Activated B cell treated with CpG ODN at 0.5 μM for 24 hours (primary cell): ENCODE results near the gene ID1. TPM values are rescaled to one million over a fixed set of nuclear protein-coding genes. Genes with fewer than 3 reads are reported as not detected.
A peak's percentile ranks its signal among the peaks of the same experiment; 100 is the strongest.

ENCODE experiments used
- ATAC-seq: fragments of 200-7000 bp; cut with Tn5 transposase; one replicate; pipeline ENCODE4 v1.10.0; 2021; ENCODE audit warnings: low read depth, mild to moderate bottlenecking, moderate library complexity
- CTCF ChIA-PET: fragments of 350-600 bp; sonication (Branson Sonifier 250); formaldehyde crosslinking; loops from one replicate; lab custom pipeline; 2021; ENCODE audit warnings: antibody characterized with exemption; lab: Charles Lee
- POLR2A ChIA-PET: fragments of 350-600 bp; sonication (Branson Sonifier 250); formaldehyde crosslinking; loops from one replicate; lab custom pipeline; 2021; ENCODE audit warnings: antibody characterized with exemption; lab: Charles Lee
- DNase-seq: peaks from one replicate; pipeline ENCODE4 v3.0.0; 2022
- H3K27ac Mint-ChIP-seq: one replicate; pipeline ENCODE4 v1.8.0; 2020; ENCODE audit warnings: mixed read lengths
- H3K27me3 Mint-ChIP-seq: one replicate; pipeline ENCODE4 v1.8.0; 2021; ENCODE audit warnings: mixed read lengths
- H3K36me3 Mint-ChIP-seq: one replicate; pipeline ENCODE4 v1.8.0; 2021; ENCODE audit warnings: low read depth, mixed read lengths
- H3K4me1 Mint-ChIP-seq: one replicate; pipeline ENCODE4 v1.8.0; 2021; ENCODE audit warnings: mixed read lengths
- H3K4me3 Mint-ChIP-seq: one replicate; pipeline ENCODE4 v1.8.0; 2020; ENCODE audit warnings: mild to moderate bottlenecking, mixed read lengths
- H3K9me3 Mint-ChIP-seq: one replicate; pipeline ENCODE4 v1.8.0; 2020; ENCODE audit warnings: mixed read lengths
- intact Hi-C: fragments of 100-400 bp; cut with micrococcal nuclease; formaldehyde crosslinking; loops from one replicate; pipeline ENCODE4 v1.15.1; 2024
- total RNA-seq: library from RNA; stranded (reverse); gene quantifications from 2 replicates; pipeline ENCODE4 v1.2.3, GENCODE V29; 2022
- TF ChIP-seq, protein P1 (sequence below): fragments of 200-600 bp; IDR thresholded peaks from one replicate; pipeline ENCODE4 v1.8.0; 2022; ENCODE audit warnings: antibody characterized with exemption, mild to moderate bottlenecking

Gene ID1
- total RNA-seq, 1 donor from 2014 or later: 0.60 TPM

DNA sequence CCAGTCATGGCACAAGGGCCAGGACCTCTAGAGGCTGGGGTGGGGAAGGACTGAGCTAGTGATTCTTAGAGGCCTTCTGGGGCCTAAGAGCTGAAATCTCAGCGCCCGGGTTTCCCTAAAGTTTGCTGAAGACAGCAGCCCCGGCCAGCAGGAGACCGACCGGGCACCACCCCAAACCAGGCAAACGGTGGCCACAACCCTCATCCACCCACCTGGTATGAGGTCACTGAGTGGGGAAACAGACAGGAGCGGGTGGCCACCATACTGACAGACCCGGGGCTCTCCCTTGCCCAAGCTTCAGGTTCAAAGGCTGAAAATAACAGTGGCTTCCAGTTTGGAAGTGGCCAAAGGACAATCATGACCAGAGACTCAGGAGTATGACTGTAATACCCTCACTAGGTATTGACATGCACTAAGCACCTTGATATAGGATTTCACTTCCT, 35.0 kb upstream of the ID1 start:
- intact Hi-C loops: no loop called here
- Mint-ChIP-seq H3K4me1 (peaks cover 22% of the 10 kb centered on the region), H3K27me3 (no peaks in the 10 kb centered on the region), H3K36me3 (peaks cover 27% of the 10 kb centered on the region), H3K4me3 (no peak overlapping the region), H3K9me3 (no peaks in the 10 kb centered on the region), H3K27ac (no peak overlapping the region)
- TF ChIP-seq, protein P1, sequence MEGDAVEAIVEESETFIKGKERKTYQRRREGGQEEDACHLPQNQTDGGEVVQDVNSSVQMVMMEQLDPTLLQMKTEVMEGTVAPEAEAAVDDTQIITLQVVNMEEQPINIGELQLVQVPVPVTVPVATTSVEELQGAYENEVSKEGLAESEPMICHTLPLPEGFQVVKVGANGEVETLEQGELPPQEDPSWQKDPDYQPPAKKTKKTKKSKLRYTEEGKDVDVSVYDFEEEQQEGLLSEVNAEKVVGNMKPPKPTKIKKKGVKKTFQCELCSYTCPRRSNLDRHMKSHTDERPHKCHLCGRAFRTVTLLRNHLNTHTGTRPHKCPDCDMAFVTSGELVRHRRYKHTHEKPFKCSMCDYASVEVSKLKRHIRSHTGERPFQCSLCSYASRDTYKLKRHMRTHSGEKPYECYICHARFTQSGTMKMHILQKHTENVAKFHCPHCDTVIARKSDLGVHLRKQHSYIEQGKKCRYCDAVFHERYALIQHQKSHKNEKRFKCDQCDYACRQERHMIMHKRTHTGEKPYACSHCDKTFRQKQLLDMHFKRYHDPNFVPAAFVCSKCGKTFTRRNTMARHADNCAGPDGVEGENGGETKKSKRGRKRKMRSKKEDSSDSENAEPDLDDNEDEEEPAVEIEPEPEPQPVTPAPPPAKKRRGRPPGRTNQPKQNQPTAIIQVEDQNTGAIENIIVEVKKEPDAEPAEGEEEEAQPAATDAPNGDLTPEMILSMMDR: no peak
- ChIA-PET CTCF (interaction anchor here (0.6 to 10.4 kb wide), 14 partner anchors 8 to 727 kb away, joined by 3 to 174 read pairs (median 5); partner anchors contain the start of gene ID1), POLR2A (interaction anchor here (0.6 to 2.6 kb wide), 3 partner anchors 35 to 64 kb away, joined by 4 to 14 read pairs (median 5); partner anchors contain the start of gene ID1)
- DNase-seq: no peak
- ATAC-seq: no peak

DNA sequence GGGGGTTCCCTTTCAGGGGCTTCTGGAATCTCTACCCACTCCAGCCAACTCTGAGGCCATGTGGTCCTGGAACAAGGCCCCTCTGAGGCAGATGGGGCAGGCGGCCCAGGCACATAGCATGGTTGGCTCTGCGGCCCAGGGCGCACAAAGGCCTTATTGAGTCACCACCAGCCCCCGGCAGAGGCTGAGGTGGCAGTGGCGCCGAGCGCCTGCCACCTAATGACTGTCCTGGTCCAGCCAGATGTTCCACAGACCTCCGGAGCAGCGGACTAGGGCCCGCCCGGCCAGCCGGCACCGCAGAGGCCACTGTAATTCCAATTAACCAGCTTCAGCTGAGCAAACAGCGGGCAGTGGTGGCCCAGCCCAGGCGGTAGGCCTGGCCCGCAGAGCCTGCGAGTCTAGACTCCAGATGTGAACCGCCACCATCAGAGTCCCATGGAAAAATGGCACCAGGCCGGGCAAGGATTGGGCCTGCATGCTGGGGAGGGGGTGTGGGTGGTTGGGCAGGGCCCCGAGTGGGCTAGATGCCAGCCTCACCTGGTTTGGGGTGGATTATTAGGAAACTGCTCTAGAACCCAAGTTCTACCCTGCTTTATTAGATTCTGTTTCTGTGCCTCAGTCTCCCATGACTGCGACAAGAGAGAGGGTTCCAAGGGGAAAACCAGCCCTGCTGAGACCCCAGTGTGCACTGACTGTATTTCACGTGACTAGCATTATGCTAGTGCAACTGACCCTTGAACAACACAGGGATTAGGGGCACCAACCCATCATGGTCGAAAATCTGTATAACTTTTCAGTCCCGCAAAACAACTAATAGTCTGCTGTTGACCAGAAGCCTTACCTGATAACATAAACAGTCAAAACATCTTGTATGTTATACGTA, 34.1 kb upstream of the ID1 start:
- intact Hi-C loops: no loop called here
- peak overlapping the region; percentile 15 for H3K4me3 Mint-ChIP-seq
- DNase-seq (no peak), ATAC-seq (no peak)
- H3K4me1 Mint-ChIP-seq: peaks cover 22% of the 10 kb centered on the region
- H3K9me3 Mint-ChIP-seq: no peaks in the 10 kb centered on the region
- no peaks in the 10 kb centered on the region for H3K27me3 Mint-ChIP-seq
- TF ChIP-seq, protein P1: no peak
- H3K27ac Mint-ChIP-seq: peak overlapping the region; percentile 30
- ChIA-PET CTCF (interaction anchor here (0.8 to 10.4 kb wide), 6 partner anchors 7 to 153 kb away, joined by 3 to 174 read pairs (median 8); no protein-coding TSS in a partner anchor), POLR2A (interaction anchor here (0.7 to 2.6 kb wide), 3 partner anchors 34 to 41 kb away, joined by 5 to 14 read pairs (median 5); partner anchors contain the start of gene ID1)
- peaks cover 24% of the 10 kb centered on the region for H3K36me3 Mint-ChIP-seq

DNA sequence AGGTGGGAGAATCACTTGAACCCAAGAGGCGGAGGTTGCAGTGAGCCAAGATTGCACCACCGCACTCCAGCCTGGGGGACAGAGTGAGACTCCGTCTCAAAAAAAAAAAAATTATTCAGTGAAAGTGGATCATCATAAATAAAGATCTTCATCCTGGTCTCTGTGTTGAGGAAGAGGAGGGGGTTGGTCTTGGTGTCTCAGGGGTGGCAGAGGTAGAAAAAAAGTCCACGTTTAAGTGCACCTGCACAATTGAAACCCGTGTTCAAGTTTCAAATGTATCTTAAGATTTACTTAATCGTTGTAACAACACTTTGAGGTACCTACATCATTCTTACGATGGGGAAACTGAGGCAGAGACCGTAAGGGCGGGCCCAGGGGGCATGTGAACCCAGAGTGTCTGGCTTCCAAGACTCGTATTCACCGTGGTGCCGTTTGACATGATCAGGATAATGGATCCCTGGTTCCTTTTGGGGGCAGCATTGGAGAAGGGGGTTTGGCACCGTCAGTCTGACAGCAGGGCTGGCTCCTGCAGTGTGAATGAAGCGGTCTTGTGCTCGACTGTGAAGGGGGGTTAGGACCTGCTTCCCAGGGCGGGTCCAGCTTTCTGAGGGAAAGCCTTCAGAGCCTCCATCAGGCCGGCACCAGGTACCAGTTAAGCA, 32.9 kb upstream of the ID1 start:
- intact Hi-C loops: loop anchor here (2.0 kb wide), 1 partner anchor 17 kb away; no protein-coding TSS in a partner anchor
- H3K27ac Mint-ChIP-seq: peak overlapping the region; percentile 77

DNA sequence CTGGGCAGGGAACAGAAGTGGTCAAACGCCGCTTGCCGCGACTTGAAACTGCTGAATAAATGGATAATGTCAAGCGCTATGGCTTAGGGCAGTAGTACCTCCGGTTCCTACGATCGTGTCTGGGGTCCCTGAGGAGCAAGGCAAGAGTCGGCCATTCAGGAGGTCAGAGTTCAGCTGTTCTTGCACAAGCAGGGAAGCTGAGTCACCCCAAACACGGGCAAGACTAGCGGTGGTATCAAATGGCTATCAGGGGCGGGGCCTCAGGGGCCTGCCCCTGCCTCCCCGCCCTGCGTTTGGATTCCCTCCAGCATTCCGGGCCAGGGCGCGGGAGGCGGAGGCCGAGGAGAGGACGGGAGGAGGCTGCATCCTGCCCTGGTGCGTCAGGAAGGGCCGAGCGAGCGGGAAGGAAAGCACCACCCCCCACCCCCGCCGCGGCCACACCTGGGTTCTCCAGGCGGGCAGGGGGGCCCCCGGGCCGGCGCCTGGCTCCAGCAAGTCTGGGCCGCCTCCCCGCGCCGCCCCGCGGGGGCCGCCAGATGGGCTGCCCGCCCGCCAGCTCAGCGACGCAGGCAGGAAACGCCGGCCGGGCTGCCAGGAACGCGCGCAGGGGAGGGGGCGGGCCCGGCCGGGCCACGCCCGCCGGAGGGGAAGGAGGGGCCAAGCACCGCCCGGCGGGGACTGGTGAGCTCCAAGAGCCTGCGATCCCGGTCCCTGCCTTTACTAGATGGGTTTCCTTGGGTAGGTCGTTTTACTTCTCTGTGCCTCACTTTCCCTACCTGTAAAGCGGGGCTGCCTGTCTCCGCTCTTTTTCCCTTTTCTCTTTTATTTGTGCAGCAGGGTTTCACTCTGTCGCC, 32.2 kb upstream of the ID1 start:
- peak overlapping the region; percentile 79 for H3K27ac Mint-ChIP-seq
- H3K27me3 Mint-ChIP-seq: no peaks in the 10 kb centered on the region
- CTCF ChIA-PET: interaction anchor here (0.7 to 10.4 kb wide), 9 partner anchors 10 to 151 kb away, joined by 3 to 174 read pairs (median 4); partner anchors contain the start of gene ID1
- H3K36me3 Mint-ChIP-seq: peaks cover 10% of the 10 kb centered on the region
- peak overlapping the region; percentile 88 for H3K4me3 Mint-ChIP-seq
- intact Hi-C loops: loop anchor here (1.0 to 2.0 kb wide), 3 partner anchors 16 to 40 kb away; partner anchors contain the start of gene ID1
- DNase-seq (peak; percentile 75), ATAC-seq (peak; percentile 91)
- POLR2A ChIA-PET: interaction anchor here (0.5 to 2.3 kb wide), 8 partner anchors 10 to 290 kb away, joined by 3 to 17 read pairs (median 7); partner anchors contain the start of gene ID1
- H3K9me3 Mint-ChIP-seq: no peaks in the 10 kb centered on the region
- TF ChIP-seq, protein P1: no peak
- H3K4me1 Mint-ChIP-seq: peaks cover 18% of the 10 kb centered on the region

More for the DNA sequence above, 32.9 kb upstream of the ID1 start:
- ChIA-PET POLR2A (interaction anchor here (0.7 to 2.3 kb wide), 5 partner anchors 15 to 151 kb away, joined by 5 to 17 read pairs (median 9); partner anchors contain the start of gene ID1), CTCF (interaction anchor here (0.8 to 10.4 kb wide), 6 partner anchors 9 to 151 kb away, joined by 3 to 174 read pairs (median 5); partner anchors contain the start of gene ID1)
- H3K4me3 Mint-ChIP-seq: peak overlapping the region; percentile 85
- no peaks in the 10 kb centered on the region for H3K27me3 Mint-ChIP-seq
- H3K4me1 Mint-ChIP-seq: peaks cover 18% of the 10 kb centered on the region
- peaks cover 17% of the 10 kb centered on the region for H3K36me3 Mint-ChIP-seq
- DNase-seq (no peak), ATAC-seq (no peak)
- TF ChIP-seq, protein P1: no peak
- no peaks in the 10 kb centered on the region for H3K9me3 Mint-ChIP-seq
